Peyer's patch (tissue), 4 donors: ENCODE data around the gene KRT78. TPM values are rescaled to one million over a fixed set of nuclear protein-coding genes. Genes with fewer than 3 reads are reported as not detected.

ENCODE experiments used
- DNase-seq, 3 donors: peaks; one replicate each; pipeline ENCODE4 v3.0.0-alpha.2; 2017 to 2019
- H3K27ac ChIP-seq, 4 donors: fragments of 200-600 bp; sonication (generic); one replicate each; pipeline ENCODE4 v1.5.1; 2016 to 2019
- H3K27me3 ChIP-seq, 2 donors: fragments of 200-600 bp; sonication (generic); one replicate each; pipeline ENCODE4 v1.5.1; 2019
- H3K36me3 ChIP-seq, 3 donors: fragments of 200-600 bp; sonication (generic); one replicate each; pipeline ENCODE4 v1.5.1; 2016 to 2019
- H3K4me1 ChIP-seq, 4 donors: fragments of 200-600 bp; sonication (generic); one replicate each; pipeline ENCODE4 v1.5.1; 2016 to 2019
- H3K4me3 ChIP-seq, 4 donors: fragments of 200-600 bp; sonication (generic); 1 replicate in 3 of 4; 2 replicates in 1 of 4; pipeline ENCODE4 v1.5.1; 2016 to 2019; ENCODE audit warnings: mild to moderate bottlenecking in 1 of 4
- H3K9me3 ChIP-seq, 4 donors: fragments of 200-600 bp; sonication (generic); one replicate each; pipeline ENCODE4 v1.5.1; 2016 to 2019; ENCODE audit warnings: mild to moderate bottlenecking in 1 of 4
- CTCF ChIP-seq, 6 experiments: fragments of 450-650 bp in 4 of 6; fragments of 200-600 bp in 2 of 6; sonication (generic) in 1 of 6; IDR thresholded peaks; one replicate each; pipeline ENCODE4 v1.5.1; 2017 to 2019; ENCODE audit warnings: antibody characterized with exemption in 6 of 6, mild to moderate bottlenecking in 3 of 6, moderate library complexity in 1 of 6
- POLR2A ChIP-seq, 2 donors: fragments of 450-650 bp; IDR thresholded peaks; one replicate each; pipeline ENCODE4 v1.5.1; 2017; ENCODE audit warnings: antibody characterized with exemption in 2 of 2, mild to moderate bottlenecking in 2 of 2, moderate library complexity in 2 of 2
- total RNA-seq, 4 donors: library from RNA; depleted of rRNA; stranded (reverse); fragments of >200 nt; gene quantifications; one replicate each; pipeline ENCODE4 v1.1.0, GENCODE V29; 2016

KRT78 gene
- total RNA-seq, 4 donors from 2014 or later = not detected

GRCh38 chr12:52838609-52839435 lies 10.0 kb downstream of the KRT78 start:
- TF ChIP-seq CTCF (IDR thresholded peaks at IDR 0.05) (no peak), POLR2A (IDR thresholded peaks at IDR 0.05) (no peak)
- no peak overlapping the region for H3K27ac ChIP-seq
- H3K4me3 ChIP-seq = no peak overlapping the region
- no peaks in the 10 kb centered on the region for H3K4me1 ChIP-seq
- DNase-seq = no peak
- H3K36me3 ChIP-seq = no peaks in the 10 kb centered on the region
- no peaks in the 10 kb centered on the region for H3K27me3 ChIP-seq
- no peaks in the 10 kb centered on the region for H3K9me3 ChIP-seq

DNA sequence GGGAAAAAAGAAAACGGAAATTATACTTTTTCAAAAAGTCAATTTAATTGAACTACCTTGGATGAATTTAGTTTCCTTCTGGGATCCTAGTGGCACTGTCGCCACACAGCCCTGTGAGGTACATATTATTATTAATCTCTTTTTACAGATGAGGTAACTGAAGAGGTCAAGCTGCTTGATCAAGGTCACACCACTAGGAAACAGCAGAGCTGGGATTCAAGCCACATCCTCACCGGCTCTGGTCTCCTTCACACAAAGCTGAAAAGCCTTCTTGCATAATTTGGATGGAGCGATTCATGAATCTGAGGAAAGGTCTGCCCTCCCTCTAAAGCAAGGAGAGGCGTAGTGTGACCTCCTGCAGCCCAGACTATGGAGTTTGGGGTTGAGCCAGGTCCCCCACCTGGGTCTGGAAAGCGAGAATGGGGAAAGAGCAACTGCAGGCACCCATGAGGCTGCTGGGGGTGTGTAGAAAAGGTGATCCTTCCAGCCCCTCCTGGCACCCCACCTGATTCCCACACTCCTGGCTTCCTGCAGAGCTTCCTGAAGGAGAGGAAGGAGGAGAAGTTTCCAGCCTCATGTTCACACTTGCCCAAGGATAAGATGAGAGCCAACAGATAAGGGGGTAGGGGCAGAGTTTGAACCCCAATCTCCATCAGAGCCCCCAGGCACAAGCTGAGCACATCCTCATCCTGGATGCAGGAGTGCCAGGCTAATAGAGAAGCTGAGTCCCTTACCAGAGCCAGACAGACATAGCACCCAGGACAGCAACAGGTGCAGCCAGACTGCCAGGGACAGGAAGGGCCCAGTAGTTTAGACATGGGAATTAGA lies 10.8 kb downstream of the KRT78 start:
- Histone ChIP-seq H3K9me3 (no peaks in the 10 kb centered on the region), H3K27me3 (no peaks in the 10 kb centered on the region), H3K27ac (no peak overlapping the region), H3K4me3 (no peak overlapping the region), H3K4me1 (no peaks in the 10 kb centered on the region), H3K36me3 (no peaks in the 10 kb centered on the region)
- TF ChIP-seq POLR2A (IDR thresholded peaks at IDR 0.05) = no peak
- no peak for TF ChIP-seq CTCF (IDR thresholded peaks at IDR 0.05)
- DNase-seq = no peak

- Histone ChIP-seq H3K9me3 (no peaks in the 10 kb centered on the region), H3K4me1 (no peaks in the 10 kb centered on the region), H3K4me3 (no peak overlapping the region), H3K27ac (no peak overlapping the region), H3K36me3 (no peaks in the 10 kb centered on the region), H3K27me3 (no peaks in the 10 kb centered on the region)
- no peak for DNase-seq
- TF ChIP-seq POLR2A (IDR thresholded peaks at IDR 0.05) (no peak), CTCF (IDR thresholded peaks at IDR 0.05) (no peak)
These were observed 11.4 kb downstream of the KRT78 start for GRCh38 chr12:52837413-52837741.

GRCh38 chr12:52836491-52837412 lies 12.0 kb downstream of the KRT78 start:
- Histone ChIP-seq H3K27me3 (no peaks in the 10 kb centered on the region), H3K4me3 (no peak overlapping the region), H3K36me3 (no peaks in the 10 kb centered on the region), H3K4me1 (no peaks in the 10 kb centered on the region), H3K9me3 (no peaks in the 10 kb centered on the region), H3K27ac (no peak overlapping the region)
- DNase-seq = no peak
- TF ChIP-seq CTCF (IDR thresholded peaks at IDR 0.05) (no peak), POLR2A (IDR thresholded peaks at IDR 0.05) (no peak)

DNA sequence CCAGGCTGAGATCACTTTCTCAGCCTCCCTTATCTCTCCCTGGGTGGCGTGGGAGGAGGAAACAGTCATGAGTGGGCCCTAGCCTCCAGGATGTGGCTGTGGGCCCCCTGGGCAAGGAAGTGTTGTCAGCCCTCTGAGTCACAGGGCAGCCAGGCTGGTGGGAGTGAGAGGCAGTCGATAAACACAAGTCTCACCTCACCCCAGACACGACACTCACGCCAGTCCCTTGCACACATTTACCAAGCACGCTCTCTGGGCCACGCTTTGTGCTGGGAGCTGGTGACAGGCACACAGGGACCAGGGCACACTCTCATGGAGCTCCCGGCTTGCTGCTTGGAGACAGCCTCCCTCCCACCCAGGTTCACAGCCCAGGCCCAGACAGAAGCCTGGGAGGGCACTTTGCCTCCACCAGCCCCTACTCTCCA lies 12.7 kb downstream of the KRT78 start:
- Histone ChIP-seq H3K36me3 (no peaks in the 10 kb centered on the region), H3K27ac (no peak overlapping the region), H3K4me3 (no peak overlapping the region), H3K4me1 (no peaks in the 10 kb centered on the region), H3K27me3 (no peaks in the 10 kb centered on the region), H3K9me3 (no peaks in the 10 kb centered on the region)
- DNase-seq = no peak
- TF ChIP-seq CTCF (IDR thresholded peaks at IDR 0.05) = no peak
- TF ChIP-seq POLR2A (IDR thresholded peaks at IDR 0.05) = no peak
